Subcutaneous abdominal adipose tissue (tissue), 5 donors: ENCODE results near the gene RANGAP1.

Experiments
- H3K27ac ChIP-seq: one replicate; pipeline ENCODE4 v1.7.0; 2013; ENCODE audit warnings: low read depth, mild to moderate bottlenecking, inconsistent platforms, low read length, moderate library complexity
- H3K27me3 ChIP-seq, 5 donors: one replicate each; pipeline ENCODE4 v1.7.0; 2013; ENCODE audit warnings: low read length in 5 of 5, inconsistent platforms in 1 of 5; ENCODE audit not compliant: control insufficient read depth in 5 of 5, insufficient read depth in 4 of 5
- H3K36me3 ChIP-seq, 5 donors: one replicate each; pipeline ENCODE4 v1.7.0; 2013; ENCODE audit warnings: low read length in 5 of 5; ENCODE audit not compliant: control insufficient read depth in 5 of 5, insufficient read depth in 5 of 5
- H3K4me1 ChIP-seq, 5 donors: one replicate each; pipeline ENCODE4 v1.7.0; 2013; ENCODE audit warnings: low read length in 5 of 5, mild to moderate bottlenecking in 3 of 5, moderate library complexity in 1 of 5; ENCODE audit not compliant: control insufficient read depth in 5 of 5, insufficient read depth in 5 of 5
- H3K4me3 ChIP-seq, 5 donors: one replicate each; pipeline ENCODE4 v1.7.0; 2013; ENCODE audit warnings: low read length in 5 of 5, low read depth in 1 of 5
- H3K9ac ChIP-seq, 5 donors: one replicate each; pipeline ENCODE4 v1.7.0; 2013; ENCODE audit warnings: low read length in 5 of 5, mild to moderate bottlenecking in 4 of 5, moderate library complexity in 3 of 5
- H3K9me3 ChIP-seq, 5 donors: one replicate each; pipeline ENCODE4 v1.7.0; 2013; ENCODE audit warnings: low read length in 5 of 5; ENCODE audit not compliant: control insufficient read depth in 5 of 5
- donor health status: healthy.
- donor health status: healthy.
- donor health status: healthy.
- donor health status: healthy.
- donor health status: healthy.

RANGAP1 gene

GRCh38 chr22:41239443-41240128 is 46.4 kb downstream of the RANGAP1 start:
- Histone ChIP-seq H3K27me3 (no peaks in the 10 kb centered on the region), H3K9ac (no peak overlapping the region), H3K4me1 (peaks cover 0 to 22% (median 19%) of the 10 kb centered on the region in 5 donors), H3K9me3 (no peaks in the 10 kb centered on the region), H3K27ac (no peak overlapping the region), H3K36me3 (no peaks in the 10 kb centered on the region), H3K4me3 (no peak overlapping the region)

- Histone ChIP-seq H3K27ac (no peak overlapping the region), H3K9ac (no peak overlapping the region), H3K27me3 (no peaks in the 10 kb centered on the region), H3K36me3 (no peaks in the 10 kb centered on the region), H3K4me1 (peaks cover 0 to 22% (median 19%) of the 10 kb centered on the region in 5 donors), H3K4me3 (peak overlapping the region in 3 of 5 donors; percentile 53 to 66 (median 58)), H3K9me3 (no peaks in the 10 kb centered on the region)
Observed at GRCh38 chr22:41238570-41239442, 47.2 kb downstream of the RANGAP1 start.

GRCh38 chr22:41237707-41238569 is 48.0 kb downstream of the RANGAP1 start:
- H3K9ac ChIP-seq, result peak overlapping the region in 4 of 5 donors; percentile 18 to 59 (median 32)

GRCh38 chr22:41237036-41237706 is 48.8 kb downstream of the RANGAP1 start:
- Histone ChIP-seq H3K4me3 (peak overlapping the region in 4 of 5 donors; percentile 53 to 66 (median 58)), H3K27ac (no peak overlapping the region), H3K36me3 (no peaks in the 10 kb centered on the region), H3K4me1 (peaks cover 0 to 29% (median 27%) of the 10 kb centered on the region in 5 donors), H3K9me3 (no peaks in the 10 kb centered on the region), H3K9ac (peak overlapping the region in 3 of 5 donors; percentile 18 to 39 (median 24)), H3K27me3 (no peaks in the 10 kb centered on the region)

More at GRCh38 chr22:41237707-41238569, 48.0 kb downstream of the RANGAP1 start:
- Histone ChIP-seq H3K27ac (no peak overlapping the region), H3K36me3 (no peaks in the 10 kb centered on the region), H3K27me3 (no peaks in the 10 kb centered on the region), H3K4me1 (peaks cover 0 to 22% (median 19%) of the 10 kb centered on the region in 5 donors), H3K9me3 (no peaks in the 10 kb centered on the region), H3K4me3 (peak overlapping the region in 4 of 5 donors; percentile 53 to 66 (median 58))

GRCh38 chr22:41234815-41235695 is 50.9 kb downstream of the RANGAP1 start:
- H3K9ac ChIP-seq, result no peak overlapping the region
- no peak overlapping the region for H3K4me3 ChIP-seq
- peaks cover 0 to 14% (median 5%) of the 10 kb centered on the region in 5 donors for H3K36me3 ChIP-seq
- no peaks in the 10 kb centered on the region for H3K9me3 ChIP-seq
- peaks cover 0 to 44% (median 35%) of the 10 kb centered on the region in 5 donors for H3K4me1 ChIP-seq
- no peak overlapping the region for H3K27ac ChIP-seq
- H3K27me3 ChIP-seq, result no peaks in the 10 kb centered on the region

GRCh38 chr22:41231369-41231768 is 54.6 kb downstream of the RANGAP1 start:
- H3K9ac ChIP-seq, result no peak overlapping the region
- peaks cover 0 to 30% (median 20%) of the 10 kb centered on the region in 5 donors for H3K4me1 ChIP-seq
- H3K27me3 ChIP-seq, result no peaks in the 10 kb centered on the region

GRCh38 chr22:41230401-41230785 is 55.6 kb downstream of the RANGAP1 start:
- Histone ChIP-seq H3K9me3 (no peaks in the 10 kb centered on the region), H3K27me3 (no peaks in the 10 kb centered on the region), H3K27ac (no peak overlapping the region), H3K9ac (no peak overlapping the region), H3K4me3 (no peak overlapping the region), H3K36me3 (peaks cover 0 to 57% (median 34%) of the 10 kb centered on the region in 5 donors), H3K4me1 (peaks cover 0 to 30% (median 19%) of the 10 kb centered on the region in 5 donors)

More at GRCh38 chr22:41231369-41231768, 54.6 kb downstream of the RANGAP1 start:
- Histone ChIP-seq H3K9me3 (no peaks in the 10 kb centered on the region), H3K27ac (no peak overlapping the region), H3K4me3 (no peak overlapping the region), H3K36me3 (peaks cover 0 to 47% (median 26%) of the 10 kb centered on the region in 5 donors)

- peaks cover 0 to 62% (median 40%) of the 10 kb centered on the region in 5 donors for H3K36me3 ChIP-seq
- no peak overlapping the region for H3K27ac ChIP-seq
- H3K27me3 ChIP-seq, result no peaks in the 10 kb centered on the region
- no peak overlapping the region for H3K9ac ChIP-seq
- H3K4me1 ChIP-seq, result peaks cover 0 to 30% (median 19%) of the 10 kb centered on the region in 5 donors
- H3K9me3 ChIP-seq, result no peaks in the 10 kb centered on the region
- no peak overlapping the region for H3K4me3 ChIP-seq
Observed at GRCh38 chr22:41229730-41230400, 56.1 kb downstream of the RANGAP1 start.
